CD4-positive, alpha-beta T cell (primary cell): ENCODE measurements around the gene BOLA1. TPM values are rescaled to one million over a fixed set of nuclear protein-coding genes. Genes with fewer than 3 reads are reported as not detected.

Experiments used
- ATAC-seq: fragments of 200-7000 bp; cut with Tn5 transposase; one replicate; pipeline ENCODE4 v1.10.0; 2022; ENCODE audit warnings: mild to moderate bottlenecking; ENCODE audit not compliant: poor library complexity
- CTCF ChIA-PET: fragments of 350-600 bp; sonication (Branson Sonifier 250); formaldehyde crosslinking; loops from one replicate; lab custom pipeline; 2021; ENCODE audit warnings: antibody characterized with exemption, inconsistent platforms; lab: Charles Lee
- POLR2A ChIA-PET: fragments of 350-600 bp; sonication (Branson Sonifier 250); formaldehyde crosslinking; loops from one replicate; lab custom pipeline; 2021; ENCODE audit warnings: antibody characterized with exemption, inconsistent platforms; lab: Charles Lee
- DNase-seq, 14 experiments: peaks; one replicate each; pipeline ENCODE4 v3.0.0-alpha.2; 2013 to 2020; ENCODE audit warnings: mixed read lengths in 2 of 14
- H3K27ac ChIP-seq, 2 donors: one replicate each; pipeline versions ENCODE4 v1.5.1 to v1.7.0; 2013; ENCODE audit warnings: low read length in 2 of 2, low read depth in 1 of 2, mild to moderate bottlenecking in 1 of 2
- H3K27me3 ChIP-seq, 2 experiments: 1 replicate in 1 of 2; 2 replicates in 1 of 2; pipeline versions ENCODE4 v1.6.1 to v1.7.0; 2013; ENCODE audit warnings: low read length in 2 of 2, control low read depth in 1 of 2, mild to moderate bottlenecking in 1 of 2, moderate library complexity in 1 of 2; ENCODE audit not compliant: insufficient read depth in 2 of 2, control insufficient read depth in 1 of 2
- H3K36me3 ChIP-seq: one replicate; pipeline ENCODE4 v1.6.1; 2013; ENCODE audit warnings: low read length, control low read depth; ENCODE audit not compliant: insufficient read depth
- H3K4me1 ChIP-seq: one replicate; pipeline ENCODE4 v1.6.1; 2013; ENCODE audit warnings: low read length, control low read depth; ENCODE audit not compliant: insufficient read depth
- H3K4me3 ChIP-seq: one replicate; pipeline ENCODE4 v1.5.1; 2013; ENCODE audit warnings: mild to moderate bottlenecking, low read length, moderate library complexity
- H3K9me3 ChIP-seq, 2 experiments: 1 replicate in 1 of 2; 2 replicates in 1 of 2; pipeline versions ENCODE4 v1.6.1 to v1.7.0; 2013; ENCODE audit warnings: low read length in 2 of 2, mild to moderate bottlenecking in 2 of 2, control low read depth in 1 of 2, moderate library complexity in 1 of 2; ENCODE audit not compliant: control insufficient read depth in 1 of 2, insufficient read depth in 1 of 2
- H3K27ac Mint-ChIP-seq: one replicate; pipeline ENCODE4 v1.8.0; 2020; ENCODE audit warnings: mixed read lengths
- H3K27me3 Mint-ChIP-seq: one replicate; pipeline ENCODE4 v1.8.0; 2021; ENCODE audit warnings: mixed read lengths
- H3K36me3 Mint-ChIP-seq: one replicate; pipeline ENCODE4 v1.8.0; 2021; ENCODE audit warnings: low read depth, mixed read lengths
- H3K4me1 Mint-ChIP-seq: one replicate; pipeline ENCODE4 v1.8.0; 2021; ENCODE audit warnings: low read depth, mixed read lengths
- H3K4me3 Mint-ChIP-seq: one replicate; pipeline ENCODE4 v1.8.0; 2020; ENCODE audit warnings: mild to moderate bottlenecking, mixed read lengths
- H3K9me3 Mint-ChIP-seq: one replicate; pipeline ENCODE4 v1.8.0; 2020; ENCODE audit warnings: mixed read lengths
- intact Hi-C, 2 experiments: fragments of 100-400 bp; cut with DNase I in 1 of 2; cut with micrococcal nuclease in 1 of 2; formaldehyde crosslinking; loops; one replicate each; pipeline versions ENCODE4 v1.15.1 to v1.9.0; 2023 to 2025; cut with DNase I, micrococcal nuclease
- total RNA-seq, 174 experiments: library from RNA in 2 of 174; stranded (reverse) in 2 of 174; gene quantifications; one replicate each; pipeline ENCODE4 v1.2.3 and lab custom pipeline; 2021 to 2026
- TF ChIP-seq, protein P1 (sequence below): fragments of 200-600 bp; IDR thresholded peaks from one replicate; pipeline ENCODE4 v1.8.0; 2022; ENCODE audit warnings: antibody characterized with exemption, mild to moderate bottlenecking

The BOLA1 gene
- total RNA-seq, 2 experiments from 2014 or later = 4.6 to 6.4 TPM

DNA sequence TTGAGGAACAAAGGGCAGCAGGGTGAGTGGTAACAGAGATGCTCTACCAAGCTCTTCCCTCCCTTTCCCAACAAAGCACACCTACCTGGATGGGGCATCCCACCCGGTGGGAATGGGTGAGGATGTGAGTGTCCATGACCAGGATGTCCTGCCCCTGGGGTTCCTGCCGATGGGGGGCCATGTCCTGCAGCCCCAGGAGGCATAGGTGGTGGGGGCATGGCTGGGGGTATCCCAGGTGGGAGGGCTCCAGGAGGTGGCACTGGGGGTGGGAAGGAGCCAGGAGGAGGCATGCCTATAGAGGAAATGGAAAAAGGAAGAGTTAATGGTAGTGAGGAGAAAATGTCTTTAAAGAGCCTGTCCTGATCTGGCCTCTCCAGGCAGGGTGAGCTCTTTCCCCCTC, 26.4 kb downstream of the BOLA1 start:
- H3K9me3 Mint-ChIP-seq = no peaks in the 10 kb centered on the region
- Histone ChIP-seq H3K4me3 (no peak overlapping the region), H3K9me3 (no peaks in the 10 kb centered on the region), H3K27me3 (no peaks in the 10 kb centered on the region), H3K4me1 (peaks cover 28% of the 10 kb centered on the region), H3K36me3 (peaks cover 50% of the 10 kb centered on the region), H3K27ac (no peak overlapping the region)
- peak overlapping the region; percentile 8 for H3K27ac Mint-ChIP-seq
- H3K4me3 Mint-ChIP-seq = peak overlapping the region; percentile 98
- intact Hi-C loops = loop anchor here (2.0 kb wide), 2 partner anchors 27 to 37 kb away; partner anchors contain the start of gene BOLA1 (in 1 of the 2)
- no peaks in the 10 kb centered on the region for H3K27me3 Mint-ChIP-seq
- DNase-seq = no peak
- TF ChIP-seq, protein P1, sequence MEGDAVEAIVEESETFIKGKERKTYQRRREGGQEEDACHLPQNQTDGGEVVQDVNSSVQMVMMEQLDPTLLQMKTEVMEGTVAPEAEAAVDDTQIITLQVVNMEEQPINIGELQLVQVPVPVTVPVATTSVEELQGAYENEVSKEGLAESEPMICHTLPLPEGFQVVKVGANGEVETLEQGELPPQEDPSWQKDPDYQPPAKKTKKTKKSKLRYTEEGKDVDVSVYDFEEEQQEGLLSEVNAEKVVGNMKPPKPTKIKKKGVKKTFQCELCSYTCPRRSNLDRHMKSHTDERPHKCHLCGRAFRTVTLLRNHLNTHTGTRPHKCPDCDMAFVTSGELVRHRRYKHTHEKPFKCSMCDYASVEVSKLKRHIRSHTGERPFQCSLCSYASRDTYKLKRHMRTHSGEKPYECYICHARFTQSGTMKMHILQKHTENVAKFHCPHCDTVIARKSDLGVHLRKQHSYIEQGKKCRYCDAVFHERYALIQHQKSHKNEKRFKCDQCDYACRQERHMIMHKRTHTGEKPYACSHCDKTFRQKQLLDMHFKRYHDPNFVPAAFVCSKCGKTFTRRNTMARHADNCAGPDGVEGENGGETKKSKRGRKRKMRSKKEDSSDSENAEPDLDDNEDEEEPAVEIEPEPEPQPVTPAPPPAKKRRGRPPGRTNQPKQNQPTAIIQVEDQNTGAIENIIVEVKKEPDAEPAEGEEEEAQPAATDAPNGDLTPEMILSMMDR = no peak
- peaks cover 47% of the 10 kb centered on the region for H3K4me1 Mint-ChIP-seq
- H3K36me3 Mint-ChIP-seq = peaks cover 69% of the 10 kb centered on the region
- ATAC-seq = no peak
- ChIA-PET POLR2A (interaction anchor here (1.0 kb wide), 1 partner anchor 39 kb away, joined by 4 read pairs; a partner anchor contains a TSS), CTCF (no interaction called here)

DNA sequence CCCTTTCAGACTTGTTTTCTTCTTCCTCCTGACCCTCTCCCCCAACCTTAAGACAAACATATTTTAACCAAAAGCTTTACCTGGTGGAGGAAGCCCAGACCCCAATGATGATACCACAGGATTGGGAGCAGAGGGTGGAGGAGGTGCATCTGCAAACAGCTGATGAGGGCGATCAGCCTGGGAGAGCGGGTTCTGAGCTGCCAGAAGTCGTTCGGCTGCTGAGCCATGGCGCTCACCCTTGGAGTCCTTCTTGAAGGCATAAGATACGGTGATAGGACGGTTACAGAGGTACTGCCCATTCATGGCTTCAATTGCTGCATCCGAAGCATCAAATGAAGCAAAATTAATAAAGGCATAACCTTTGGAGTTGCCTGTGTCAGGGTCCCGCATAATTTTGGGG, 26.9 kb downstream of the BOLA1 start:
- H3K36me3 Mint-ChIP-seq = peaks cover 69% of the 10 kb centered on the region
- DNase-seq = no peak
- no peak overlapping the region for H3K27ac ChIP-seq
- TF ChIP-seq, protein P1 = no peak
- POLR2A ChIA-PET = interaction anchor here (1.0 kb wide), 1 partner anchor 39 kb away, joined by 4 read pairs; a partner anchor contains a TSS
- H3K9me3 ChIP-seq = no peaks in the 10 kb centered on the region
- no peaks in the 10 kb centered on the region for H3K27me3 ChIP-seq
- peaks cover 2% of the 10 kb centered on the region for H3K27me3 Mint-ChIP-seq
- peaks cover 47% of the 10 kb centered on the region for H3K4me1 Mint-ChIP-seq
- intact Hi-C loops = loop anchor here (2.0 kb wide), 2 partner anchors 27 to 37 kb away; partner anchors contain the start of gene BOLA1 (in 1 of the 2)
- H3K9me3 Mint-ChIP-seq = no peaks in the 10 kb centered on the region
- H3K4me3 ChIP-seq = no peak overlapping the region
- no peak overlapping the region for H3K27ac Mint-ChIP-seq
- CTCF ChIA-PET = no interaction called here
- H3K4me3 Mint-ChIP-seq = peak overlapping the region; percentile 98
- no peak for ATAC-seq
- H3K4me1 ChIP-seq = peaks cover 28% of the 10 kb centered on the region
- peaks cover 50% of the 10 kb centered on the region for H3K36me3 ChIP-seq

DNA sequence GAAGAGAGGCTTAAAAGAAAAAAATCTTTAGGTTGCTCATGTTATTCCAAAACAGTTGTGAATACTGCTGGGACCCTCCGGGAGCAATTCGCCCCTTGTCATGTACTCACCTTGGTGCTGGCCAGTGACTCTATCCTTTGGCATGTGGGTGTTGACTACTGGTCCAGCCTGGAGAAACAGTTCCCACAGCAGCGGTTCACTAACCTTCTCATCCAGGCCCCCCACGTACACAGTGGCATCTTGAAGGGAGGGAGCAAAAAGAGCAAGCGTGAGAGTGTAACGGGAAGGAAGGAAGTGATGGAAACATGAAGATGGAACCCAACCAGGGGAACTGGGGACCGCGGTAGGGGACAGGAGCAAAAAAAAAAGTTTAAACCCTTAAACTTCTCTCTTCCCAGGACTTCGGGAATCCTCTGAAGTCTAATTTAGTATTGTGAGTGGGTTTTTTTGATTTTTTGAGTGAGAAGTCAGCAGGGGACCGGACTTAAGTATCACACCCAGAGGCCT, 27.7 kb downstream of the BOLA1 start:
- intact Hi-C loops = loop anchor here (1.0 to 2.0 kb wide), 4 partner anchors 28 to 39 kb away; partner anchors contain the start of gene BOLA1 (in 2 of the 2)
- no peaks in the 10 kb centered on the region for H3K27me3 ChIP-seq
- ChIA-PET CTCF (no interaction called here), POLR2A (no interaction called here)
- peaks cover 62% of the 10 kb centered on the region for H3K36me3 Mint-ChIP-seq
- peaks cover 47% of the 10 kb centered on the region for H3K36me3 ChIP-seq
- no peaks in the 10 kb centered on the region for H3K9me3 ChIP-seq
- peaks cover 28% of the 10 kb centered on the region for H3K4me1 ChIP-seq
- peaks cover 8% of the 10 kb centered on the region for H3K27me3 Mint-ChIP-seq
- H3K4me3 Mint-ChIP-seq = peak overlapping the region; percentile 98
- peak overlapping the region; percentile 87 to 93 for H3K27ac ChIP-seq
- peak overlapping the region; percentile 94 for H3K4me3 ChIP-seq
- DNase-seq = peak in 1 of 14 experiments; percentile 20
- peaks cover 47% of the 10 kb centered on the region for H3K4me1 Mint-ChIP-seq
- TF ChIP-seq, protein P1 = no peak
- no peaks in the 10 kb centered on the region for H3K9me3 Mint-ChIP-seq
- peak overlapping the region; percentile 99 for H3K27ac Mint-ChIP-seq
- no peak for ATAC-seq
